ENCODE results near the gene VAV2.

VAV2 gene

GRCh38 chr9:133852431-133852830, 139.7 kb downstream of the VAV2 start:
- DNase-seq (ENCODE audit: low spot score): no peak

GRCh38 chr9:133851693-133852092, 140.4 kb downstream of the VAV2 start:
- DNase-seq (ENCODE audit: low spot score): no peak

GRCh38 chr9:133850937-133851336, 141.2 kb downstream of the VAV2 start:
- no peak for DNase-seq (ENCODE audit: low spot score)

- DNase-seq (ENCODE audit: low spot score): no peak
Observed at GRCh38 chr9:133850161-133850560, 142.0 kb downstream of the VAV2 start.

GRCh38 chr9:133849110-133849670, 142.9 kb downstream of the VAV2 start:
- no peak for DNase-seq (ENCODE audit: low spot score)

GRCh38 chr9:133848471-133849109, 143.5 kb downstream of the VAV2 start:
- DNase-seq (ENCODE audit: low spot score): no peak

GRCh38 chr9:133846483-133847090, 145.5 kb downstream of the VAV2 start:
- no peak for DNase-seq (ENCODE audit: low spot score)

- no peak for DNase-seq (ENCODE audit: low spot score)
Observed at GRCh38 chr9:133845440-133845839, 146.7 kb downstream of the VAV2 start.

GRCh38 chr9:133844881-133845410, 147.2 kb downstream of the VAV2 start:
- no peak for DNase-seq (ENCODE audit: low spot score)

GRCh38 chr9:133844398-133844784, 147.7 kb downstream of the VAV2 start:
- no peak for DNase-seq (ENCODE audit: low spot score)

GRCh38 chr9:133843751-133844397, 148.2 kb downstream of the VAV2 start:
- no peak for DNase-seq (ENCODE audit: low spot score)

- DNase-seq (ENCODE audit: low spot score): no peak
Observed at GRCh38 chr9:133843250-133843649, 148.9 kb downstream of the VAV2 start.

- DNase-seq (ENCODE audit: low spot score): no peak
Observed at GRCh38 chr9:133842721-133843227, 149.3 kb downstream of the VAV2 start.

- DNase-seq (ENCODE audit: low spot score): no peak
Observed at GRCh38 chr9:133842174-133842573, 149.9 kb downstream of the VAV2 start.

GRCh38 chr9:133841167-133841812, 150.8 kb downstream of the VAV2 start:
- no peak for DNase-seq (ENCODE audit: low spot score)

GRCh38 chr9:133839822-133840329, 152.2 kb downstream of the VAV2 start:
- no peak for DNase-seq (ENCODE audit: low spot score)

GRCh38 chr9:133838859-133839507, 153.1 kb downstream of the VAV2 start:
- DNase-seq (ENCODE audit: low spot score): no peak

- no peak for DNase-seq (ENCODE audit: low spot score)
Observed at GRCh38 chr9:133837627-133838597, 154.2 kb downstream of the VAV2 start.

GRCh38 chr9:133836818-133837217, 155.3 kb downstream of the VAV2 start:
- no peak for DNase-seq (ENCODE audit: low spot score)

All from RKO (cell line).